ENCODE results near the gene CPT1A.

Gene CPT1A

DNA sequence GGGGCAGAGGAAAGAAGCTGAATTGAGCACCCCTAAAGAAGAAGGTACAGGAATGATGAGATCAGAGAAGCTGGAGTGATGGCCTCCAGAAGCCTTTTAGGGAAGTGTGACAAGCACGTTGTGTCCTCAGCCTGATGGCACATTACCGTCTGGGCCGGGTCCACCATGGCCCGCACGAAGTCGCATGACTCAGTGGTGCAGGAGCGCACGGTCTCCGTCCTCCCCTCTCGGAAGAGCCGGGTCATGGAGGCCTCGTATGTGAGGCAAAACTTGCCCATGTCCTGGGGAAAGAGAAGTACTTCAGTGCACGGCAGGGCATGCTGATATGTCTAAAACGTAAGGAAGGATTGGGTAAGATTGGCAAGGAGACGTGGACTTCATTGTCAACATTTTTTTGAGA, 79.2 kb downstream of the CPT1A start:
- DNase-seq (ENCODE audit: low spot score) (no peak), FAIRE-seq (no peak)

DNA sequence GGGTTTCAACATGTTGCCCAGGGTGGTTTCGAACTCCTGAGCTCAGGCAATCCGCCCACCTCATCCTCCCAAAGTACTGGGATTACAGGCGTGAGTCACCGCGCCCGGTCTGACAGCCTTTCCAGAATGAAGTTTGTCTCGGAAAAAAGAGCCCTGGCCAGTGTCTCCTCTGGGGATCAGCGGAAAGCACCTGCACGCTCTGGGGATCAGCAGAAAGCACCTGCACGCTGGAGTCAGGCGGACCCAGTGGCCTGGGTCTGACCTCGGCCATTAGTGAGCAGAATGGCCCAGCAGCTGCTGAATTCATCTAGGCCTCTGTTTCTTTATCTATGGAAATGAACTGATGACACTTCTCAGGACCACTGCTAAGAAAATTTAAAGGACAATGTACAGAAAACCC, 79.9 kb downstream of the CPT1A start:
- no peak for DNase-seq (ENCODE audit: low spot score)
- no peak for FAIRE-seq

DNA sequence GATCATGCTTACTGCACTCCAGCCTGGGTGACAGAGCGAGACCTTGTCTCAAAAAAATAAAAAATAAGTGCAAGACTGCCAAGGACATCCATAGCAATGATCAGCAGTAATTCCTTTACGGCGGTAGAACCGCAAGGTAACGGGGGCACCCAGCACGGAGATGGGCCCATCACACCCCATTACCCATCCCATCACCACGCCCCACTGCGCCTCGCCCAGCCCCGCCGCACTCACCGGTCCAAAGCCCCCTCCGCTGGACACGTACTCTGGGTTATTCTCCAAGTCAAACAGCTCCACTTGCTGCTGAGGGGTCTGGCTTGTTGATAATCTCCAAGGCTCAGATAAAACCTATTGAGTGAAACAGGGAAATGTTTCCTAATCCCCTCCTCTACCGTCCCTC, 81.7 kb downstream of the CPT1A start:
- FAIRE-seq (no peak), DNase-seq (ENCODE audit: low spot score) (no peak)

DNA sequence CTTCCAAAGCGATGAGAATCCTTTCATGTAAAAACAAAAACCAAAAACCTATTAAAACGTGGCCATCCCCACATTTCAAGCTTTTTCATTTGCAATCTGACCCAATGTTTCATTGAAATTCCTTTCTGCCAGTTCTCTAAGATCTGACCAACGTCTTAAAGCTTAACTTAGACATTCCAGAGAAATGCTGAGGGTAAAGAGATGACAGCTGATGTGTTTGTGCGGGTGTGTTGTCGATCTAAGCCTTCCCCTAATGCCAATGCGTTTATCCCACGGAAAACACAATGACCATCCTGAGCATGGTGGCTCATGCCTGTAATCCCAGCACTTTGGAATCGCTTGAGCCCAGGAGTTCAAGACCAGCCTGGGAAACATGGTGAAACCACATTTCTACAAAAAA, 84.0 kb downstream of the CPT1A start:
- DNase-seq (ENCODE audit: low spot score) = no peak
- no peak for FAIRE-seq

DNA sequence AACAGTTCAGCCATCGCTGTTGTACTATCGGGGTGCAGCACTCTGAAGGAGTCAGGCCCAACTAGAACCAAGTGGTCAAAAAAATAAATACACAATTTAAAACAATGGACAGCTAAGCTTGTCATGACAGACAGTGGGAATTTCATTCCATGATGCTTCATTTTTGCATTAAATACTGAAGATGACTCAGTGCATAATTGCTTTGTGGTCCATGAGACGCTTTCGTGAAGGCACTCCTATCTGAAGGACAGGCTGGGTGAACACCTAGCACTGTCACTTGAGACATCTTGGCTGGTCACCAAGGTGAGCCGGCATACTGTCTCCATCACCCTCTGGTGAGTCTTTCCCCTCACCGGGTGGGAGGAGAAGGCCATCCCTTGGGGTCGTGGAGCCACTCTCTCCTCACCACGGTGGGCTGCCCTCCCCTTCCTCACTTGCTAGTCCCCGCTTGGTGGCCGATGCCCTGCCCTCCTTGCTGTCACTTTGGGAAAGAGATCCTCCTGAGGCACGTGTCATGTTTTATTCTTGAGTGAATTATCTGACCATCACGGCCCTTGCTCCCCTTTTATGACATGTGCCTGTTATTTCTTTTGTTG, 85.4 kb downstream of the CPT1A start:
- FAIRE-seq = no peak
- DNase-seq (ENCODE audit: low spot score) = peak; percentile 21

DNA sequence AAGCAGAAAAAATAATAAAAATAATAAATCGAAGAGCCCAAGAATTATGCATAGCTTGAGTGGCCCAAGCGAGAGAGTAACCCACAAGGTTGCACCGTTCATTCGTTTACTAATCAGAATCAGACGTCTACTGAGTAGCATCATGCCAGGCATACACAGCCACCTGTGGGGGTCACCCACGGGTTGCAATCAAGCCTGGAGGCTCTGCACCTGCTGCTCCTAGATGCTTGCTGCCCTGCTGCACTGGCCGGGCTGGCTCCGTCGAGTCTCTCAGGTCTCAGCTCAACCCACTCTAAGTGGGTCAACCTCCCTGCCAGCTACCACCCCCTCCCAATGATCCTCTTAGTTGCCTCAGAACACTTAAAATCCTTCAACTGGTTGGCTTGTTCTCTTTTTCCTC, 88.4 kb downstream of the CPT1A start:
- FAIRE-seq (no peak), DNase-seq (ENCODE audit: low spot score) (no peak)

DNA sequence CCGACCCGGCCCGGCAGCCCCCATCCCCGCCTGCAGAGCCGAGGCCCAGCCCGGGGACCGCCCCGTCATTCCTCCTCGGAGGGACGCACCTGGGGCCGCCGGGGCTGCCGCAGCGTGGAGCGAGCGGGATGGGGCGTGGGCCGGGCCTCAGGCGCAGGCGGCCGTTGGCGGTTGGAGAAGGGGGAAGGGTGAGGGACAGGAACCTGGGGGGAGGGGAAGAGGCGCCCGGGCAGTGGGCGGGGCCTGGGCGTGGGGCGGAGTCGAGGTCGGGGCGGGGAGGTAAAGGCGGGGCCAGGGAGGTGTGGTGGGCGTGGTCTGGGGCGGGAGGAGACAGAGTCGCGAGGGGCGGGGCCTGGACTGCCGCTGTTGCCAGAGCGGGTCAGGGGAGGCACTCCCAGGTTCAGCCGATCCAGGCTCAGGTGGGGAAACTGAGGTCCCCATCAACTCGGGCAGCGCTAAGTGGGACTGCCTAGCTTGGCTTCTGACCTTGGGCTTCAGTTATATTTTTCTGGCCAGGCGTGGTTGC, 90.3 kb downstream of the CPT1A start, which contains the start of gene TESMIN:
TSS of gene TESMIN (minus strand) at position 190 of the 526 bp plus-strand sequence. CDS start 860 bp downstream, outside the sequence.
- DNase-seq (ENCODE audit: low spot score) = peak; percentile 64
- FAIRE-seq = no peak

DNA sequence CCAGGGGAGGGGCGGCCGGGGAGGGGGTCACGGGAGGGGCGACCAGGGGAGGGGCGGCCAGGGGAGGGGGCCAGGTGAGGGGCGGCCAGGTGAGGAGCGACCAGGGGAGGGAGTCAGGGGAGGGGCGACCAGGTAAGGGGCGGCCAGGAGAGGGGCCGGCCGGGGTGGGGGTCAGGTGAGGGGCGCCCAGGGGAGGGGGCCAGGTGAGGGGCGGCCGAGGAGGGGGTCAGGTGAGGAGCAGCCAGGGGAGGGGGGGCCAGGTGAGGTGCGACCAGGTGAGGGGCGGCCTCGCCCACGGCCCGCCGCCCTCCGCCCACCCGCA, 90.8 kb downstream of the CPT1A start:
- FAIRE-seq (no peak), DNase-seq (ENCODE audit: low spot score) (no peak)

DNA sequence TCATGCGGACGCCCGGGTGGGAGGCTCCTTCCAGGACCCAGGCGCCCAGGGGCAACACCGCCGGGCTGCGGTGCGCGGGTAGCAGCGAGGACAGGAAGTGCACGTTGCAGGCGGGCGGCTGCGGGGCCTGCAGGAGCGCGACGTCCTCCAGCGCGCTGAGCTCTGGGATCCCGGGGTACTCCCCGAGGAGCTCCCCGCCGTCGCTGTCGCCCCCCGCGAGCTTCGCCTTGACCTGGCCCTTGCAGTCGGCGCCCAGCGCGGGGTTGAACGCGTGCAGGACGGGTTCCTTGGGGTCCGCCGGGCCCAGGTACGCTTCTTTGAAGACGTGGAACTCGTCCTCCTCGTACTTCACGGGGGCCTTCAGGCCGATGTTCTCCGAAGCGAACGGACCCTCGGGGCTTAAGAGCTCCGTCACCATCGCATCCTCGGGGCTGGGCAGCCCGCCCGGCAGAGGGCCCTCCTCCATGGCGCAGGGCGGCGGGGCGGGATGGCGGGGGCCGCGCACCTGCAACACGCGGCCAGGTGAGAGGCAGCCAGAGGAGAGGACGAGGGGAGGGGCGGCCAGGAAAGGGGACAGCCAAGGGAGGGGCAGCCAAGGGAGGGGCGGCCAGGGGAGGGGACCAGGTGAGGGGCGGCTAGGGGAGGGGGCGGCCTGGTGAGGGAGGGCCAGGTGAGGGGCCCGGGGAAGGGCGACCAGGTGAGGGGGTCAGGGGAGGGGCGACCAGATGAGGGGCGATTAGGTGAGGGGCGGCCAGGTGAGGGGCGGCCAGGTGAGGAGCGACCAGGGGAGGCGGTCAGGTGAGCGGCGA, 91.3 kb downstream of the CPT1A start:
- DNase-seq (ENCODE audit: low spot score) (no peak), FAIRE-seq (no peak)

DNA sequence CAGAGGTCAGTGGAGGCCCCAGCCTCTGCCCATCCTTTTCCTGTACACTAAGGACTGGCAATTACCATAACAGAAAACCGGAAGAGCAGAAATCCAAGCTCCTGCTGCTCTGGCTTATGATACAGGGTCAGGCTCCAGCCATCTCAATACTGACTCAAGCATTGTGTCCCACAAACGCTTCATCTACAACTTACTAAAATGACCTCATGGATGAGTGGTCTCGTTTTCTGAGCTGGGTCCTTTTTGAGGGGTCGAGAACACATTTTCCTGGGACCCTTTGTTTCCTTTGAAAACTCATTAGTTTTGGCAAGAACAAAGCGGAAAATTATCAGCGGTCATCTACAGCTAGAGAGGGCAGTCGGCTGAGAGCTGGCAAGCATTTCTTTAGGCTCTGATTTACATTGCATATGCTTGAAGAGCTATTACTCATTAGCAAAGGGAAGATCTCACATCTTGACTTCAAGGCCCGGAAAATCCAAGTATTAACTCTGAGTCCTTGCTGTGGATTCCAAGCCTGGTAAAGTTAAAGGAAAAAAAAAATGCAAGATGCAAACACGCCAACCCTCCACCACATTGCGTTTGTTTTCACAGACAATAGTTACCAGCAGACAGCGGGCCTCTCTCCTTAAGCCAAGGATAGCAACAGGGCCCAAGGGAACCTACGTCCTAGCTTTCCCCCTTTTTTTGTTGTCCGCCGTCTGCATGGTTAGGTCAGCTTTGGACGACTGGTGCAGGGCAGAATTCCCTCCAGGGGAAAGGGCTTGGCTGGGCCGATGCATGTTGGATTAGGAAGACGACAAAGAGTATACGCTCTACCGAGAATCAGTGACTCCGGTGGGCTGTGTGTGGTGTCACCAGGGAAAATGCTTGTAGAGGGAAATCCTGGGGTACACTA, 92.2 kb downstream of the CPT1A start:
- DNase-seq (ENCODE audit: low spot score) = no peak
- no peak for FAIRE-seq

DNA sequence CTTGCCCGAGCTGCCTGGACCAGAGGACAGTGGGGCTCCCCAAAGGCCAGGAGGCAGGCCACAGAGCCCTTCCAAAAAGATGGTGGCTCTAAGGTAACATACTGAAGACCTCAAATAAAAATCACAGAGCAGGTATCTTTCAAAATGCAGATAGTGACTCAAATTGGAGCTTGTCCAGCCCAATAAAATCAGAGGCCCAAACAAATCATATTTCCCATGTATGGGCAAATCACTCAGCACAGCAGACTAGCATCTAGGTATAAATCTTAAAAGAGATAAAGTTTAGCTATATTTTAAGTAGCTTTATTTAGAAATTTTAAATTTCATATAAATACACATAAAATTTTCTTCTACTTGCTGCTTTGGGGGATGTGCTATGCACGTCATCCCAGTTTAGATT, 93.7 kb downstream of the CPT1A start:
- FAIRE-seq (no peak), DNase-seq (ENCODE audit: low spot score) (no peak)

DNA sequence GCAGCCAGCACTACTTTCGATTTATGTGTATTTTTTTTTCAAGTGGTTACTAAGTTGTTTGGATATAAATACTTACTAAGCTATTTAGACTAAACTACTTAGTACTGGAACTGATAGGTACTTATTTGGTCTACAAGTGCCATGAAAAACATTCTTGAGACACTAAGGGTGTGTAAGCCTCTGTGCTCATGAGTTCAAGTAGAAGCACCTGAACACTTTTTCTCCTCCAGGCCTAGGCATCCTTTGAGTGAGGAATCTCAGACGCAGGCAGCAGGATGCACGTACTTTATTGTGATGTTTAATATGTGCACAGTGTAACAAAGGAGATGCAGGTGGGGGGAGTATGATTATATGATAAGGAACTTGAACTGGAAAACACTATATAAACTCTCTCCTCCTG, 98.2 kb downstream of the CPT1A start:
- no peak for DNase-seq (ENCODE audit: low spot score)
- FAIRE-seq = no peak

DNA sequence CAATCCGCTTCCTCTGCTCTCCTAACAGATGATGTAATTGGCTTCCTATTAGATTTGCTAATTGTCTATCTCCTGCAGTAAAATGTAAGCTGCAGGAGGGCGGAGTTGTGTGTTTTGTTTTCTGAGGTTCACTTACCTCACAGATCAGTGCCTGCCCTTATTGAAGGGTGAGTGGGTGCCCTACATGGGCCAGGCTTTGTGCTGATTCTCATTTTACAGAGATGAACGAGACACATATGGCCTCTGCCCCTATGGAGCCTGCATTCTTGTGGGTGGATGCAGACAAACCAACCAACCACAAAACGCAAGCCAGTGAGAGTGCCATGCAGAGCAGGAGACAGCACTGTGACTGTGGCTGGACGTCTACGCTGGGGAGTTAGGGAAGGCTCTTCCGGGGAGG, 100.3 kb downstream of the CPT1A start:
- DNase-seq (ENCODE audit: low spot score) = no peak
- FAIRE-seq = no peak

DNA sequence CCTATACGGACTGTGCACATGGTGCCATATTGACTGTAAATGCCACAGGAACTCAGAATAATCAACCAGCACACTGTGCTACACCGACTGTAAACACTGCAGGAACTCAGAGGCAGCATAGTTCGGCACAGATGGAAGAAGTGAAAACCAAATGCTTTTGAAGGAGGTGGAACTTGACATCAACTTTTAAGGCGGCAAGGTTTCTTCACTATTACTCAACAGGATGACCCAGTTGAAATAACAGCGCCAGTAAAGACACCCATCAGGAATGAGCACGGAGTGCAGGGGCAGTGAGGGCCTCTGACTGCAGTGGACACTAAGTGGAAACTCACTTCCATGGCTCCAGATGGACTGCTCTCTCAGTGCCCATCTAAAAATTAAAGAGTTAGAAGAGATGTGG, 106.1 kb downstream of the CPT1A start:
- FAIRE-seq = no peak

DNA sequence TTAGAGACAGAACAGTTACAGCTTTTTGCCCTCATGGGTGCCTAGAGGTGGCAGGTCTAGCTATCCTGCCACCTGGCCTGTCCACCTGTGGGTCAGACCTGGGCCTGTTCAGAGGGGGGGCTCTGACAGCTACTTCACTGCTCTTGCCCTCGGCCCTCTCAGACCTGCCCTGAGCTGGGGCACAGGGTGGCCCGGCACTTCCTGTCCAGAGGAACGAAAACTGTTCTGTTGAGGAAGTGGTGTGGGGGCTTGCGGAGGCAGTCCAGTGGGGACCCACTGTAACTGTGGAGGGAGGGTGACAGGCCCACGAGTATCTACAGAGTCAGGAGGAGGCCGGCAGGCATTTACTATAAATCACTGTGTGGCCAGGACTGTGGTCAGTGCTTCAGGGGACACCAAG, 106.6 kb downstream of the CPT1A start:
- DNase-seq (ENCODE audit: low spot score) (no peak), FAIRE-seq (no peak)

More for the DNA sequence above, 106.1 kb downstream of the CPT1A start:
- no peak for DNase-seq (ENCODE audit: low spot score)

DNA sequence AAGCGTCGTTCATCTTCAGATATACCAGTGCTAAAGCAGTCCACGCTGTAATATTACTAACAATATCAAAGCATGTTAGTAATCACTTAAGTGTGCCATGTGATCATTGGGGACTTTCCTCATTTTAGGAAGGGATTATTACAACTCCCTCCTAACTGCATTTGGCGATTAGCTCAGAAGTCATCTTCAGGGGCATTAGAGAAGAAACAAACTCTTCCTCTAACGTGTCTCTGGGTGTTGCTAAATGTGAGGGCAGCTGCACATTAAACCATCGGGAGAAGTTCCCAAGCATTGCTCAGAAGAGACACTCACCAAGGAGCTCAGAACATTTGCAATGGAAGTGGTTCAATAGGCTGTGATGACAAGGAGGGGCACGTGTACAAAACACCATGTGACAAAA, 107.6 kb downstream of the CPT1A start:
- FAIRE-seq (no peak), DNase-seq (ENCODE audit: low spot score) (no peak)

DNA sequence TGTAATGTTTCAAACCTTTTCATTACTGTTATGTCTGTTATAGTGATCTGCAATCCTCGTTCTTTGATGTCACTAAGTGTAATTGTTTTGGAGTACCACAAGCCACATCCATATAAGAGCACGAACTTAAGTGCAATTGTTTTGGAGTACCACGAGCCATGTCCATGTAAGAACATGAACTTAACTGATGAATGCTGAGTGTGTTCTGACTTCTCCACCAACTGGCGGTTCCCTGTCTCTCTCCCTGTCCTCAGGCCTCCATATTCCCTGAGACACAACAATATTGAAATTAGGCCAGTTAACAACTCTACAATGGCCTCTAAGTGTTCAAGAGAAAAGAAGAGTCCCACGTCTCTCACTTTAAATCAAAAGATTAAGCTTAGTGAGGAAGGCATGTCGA, 113.9 kb downstream of the CPT1A start:
- no peak for FAIRE-seq

DNA sequence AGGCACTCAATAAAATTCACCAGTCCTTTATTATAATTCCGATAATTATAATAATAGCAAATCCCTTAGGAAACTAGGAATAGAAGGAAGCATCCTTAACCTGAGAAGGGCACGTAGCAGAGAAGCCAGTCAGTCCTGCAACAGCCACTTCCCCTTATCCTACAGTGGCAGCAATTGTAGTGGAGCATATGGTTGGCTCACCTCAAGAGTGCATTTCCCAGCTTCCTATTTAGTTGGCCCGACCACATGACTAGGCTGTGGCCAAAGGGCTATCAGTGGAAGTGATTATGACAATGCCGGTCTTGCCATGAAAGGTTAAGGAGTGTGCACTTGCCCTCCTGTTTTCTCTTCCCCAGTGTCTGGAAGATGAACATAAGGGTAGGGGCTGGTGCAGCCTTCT, 117.4 kb downstream of the CPT1A start:
- FAIRE-seq (no peak), DNase-seq (ENCODE audit: low spot score) (no peak)

More for the DNA sequence above, 113.9 kb downstream of the CPT1A start:
- no peak for DNase-seq (ENCODE audit: low spot score)

DNA sequence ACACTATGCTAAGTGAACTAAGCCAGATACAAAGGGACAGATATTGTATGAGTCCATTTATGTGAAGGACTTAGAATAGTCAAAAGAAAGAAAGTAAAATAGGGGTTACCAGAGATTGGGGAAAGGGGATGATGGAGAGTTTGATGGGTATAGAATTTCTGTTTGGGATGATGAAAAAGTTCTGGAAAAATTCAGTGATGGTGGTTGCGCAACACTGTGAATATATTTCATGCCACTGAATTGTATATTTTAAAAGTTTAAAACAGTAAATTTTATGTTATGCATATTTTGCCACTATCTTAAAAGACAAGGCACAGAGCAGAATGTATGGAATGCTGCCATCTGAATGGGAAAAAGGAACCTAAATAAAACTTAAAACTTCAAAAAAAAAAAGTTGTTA, 119.6 kb downstream of the CPT1A start:
- no peak for DNase-seq (ENCODE audit: low spot score)
- FAIRE-seq = no peak

DNA sequence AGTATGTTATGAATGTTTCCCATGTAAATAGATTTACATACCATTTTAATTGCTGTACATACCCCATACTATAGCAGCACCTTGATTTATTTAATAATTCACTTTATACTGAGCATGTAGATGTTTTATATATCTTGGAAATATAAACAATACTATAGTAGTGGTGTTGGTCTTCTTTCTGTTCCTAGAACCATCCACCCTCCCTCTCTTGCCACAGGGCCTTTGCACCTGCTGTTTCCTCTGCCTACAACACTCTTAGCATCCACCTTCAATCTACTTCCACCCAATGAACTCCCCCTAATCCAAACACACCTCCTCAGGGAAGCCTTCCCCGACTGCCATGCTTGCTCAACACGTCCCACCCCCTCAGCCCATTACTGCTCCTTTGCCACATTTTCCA, 120.6 kb downstream of the CPT1A start:
- DNase-seq (ENCODE audit: low spot score) (no peak), FAIRE-seq (no peak)

DNA sequence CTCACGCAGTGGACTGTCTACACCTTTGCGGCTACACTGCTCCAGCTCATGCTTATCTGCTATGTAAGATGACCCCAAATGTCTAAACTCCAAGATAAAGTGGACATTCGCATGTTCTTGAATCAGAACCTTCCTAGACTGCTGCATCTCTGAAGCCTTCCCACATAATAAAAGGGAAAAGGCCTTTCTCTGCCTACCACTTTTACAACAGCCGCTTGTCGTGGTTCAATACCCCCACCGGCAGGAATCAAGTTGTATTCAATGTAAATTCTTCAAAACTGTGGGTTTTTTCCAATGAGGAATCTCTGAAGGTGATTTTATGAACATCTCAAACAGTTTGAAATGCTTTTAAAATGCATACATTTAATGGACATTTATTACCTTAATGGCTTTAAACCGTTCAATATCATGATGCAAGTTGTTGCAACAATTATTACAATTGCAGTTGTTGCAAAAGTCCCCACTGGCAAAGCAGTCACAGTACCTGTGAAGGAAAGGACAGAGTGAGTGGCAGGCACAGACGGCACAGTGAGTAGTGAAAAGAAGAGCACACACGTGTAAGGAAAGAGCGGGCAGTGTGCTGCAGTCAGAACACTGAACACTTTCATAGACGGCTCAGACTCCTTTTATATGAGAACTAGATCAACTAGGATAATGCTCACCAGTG, 126.1 kb downstream of the CPT1A start:
- DNase-seq (ENCODE audit: low spot score) (no peak), FAIRE-seq (no peak)

All from RCC 7860 (cell line).